Spleen (tissue), 11 donors: ENCODE results near the gene IRF2BP2. TPM values are rescaled to one million over a fixed set of nuclear protein-coding genes. Genes with fewer than 3 reads are reported as not detected.

Source experiments
- DNase-seq: peaks from one replicate; pipeline ENCODE4 v3.0.0-alpha.2; 2020
- H3K27ac ChIP-seq, 8 donors: fragments of 200-600 bp; sonication (generic) in 7 of 8; 1 replicate in 4 of 8; 2 replicates in 4 of 8; pipeline versions ENCODE4 v1.5.0 to v1.8.0; 2016 to 2021; ENCODE audit warnings: inconsistent platforms in 4 of 8, mild to moderate bottlenecking in 4 of 8, moderate library complexity in 1 of 8
- H3K27me3 ChIP-seq, 7 donors: fragments of 200-600 bp; sonication (generic) in 6 of 7; replicated peaks in 1 of 7; 1 replicate in 4 of 7; 2 replicates in 3 of 7; pipeline versions ENCODE4 v1.5.0 to v1.8.0; 2016 to 2021; ENCODE audit warnings: inconsistent platforms in 3 of 7, mild to moderate bottlenecking in 1 of 7
- H3K36me3 ChIP-seq, 6 donors: fragments of 200-600 bp; sonication (generic) in 5 of 6; 1 replicate in 4 of 6; 2 replicates in 2 of 6; pipeline versions ENCODE4 v1.5.0 to v1.8.0; 2016 to 2021; ENCODE audit warnings: inconsistent platforms in 2 of 6
- H3K4me1 ChIP-seq, 6 donors: fragments of 200-600 bp; sonication (generic) in 5 of 6; 1 replicate in 3 of 6; 2 replicates in 3 of 6; pipeline versions ENCODE4 v1.5.0 to v1.8.0; 2016 to 2021; ENCODE audit warnings: inconsistent platforms in 3 of 6
- H3K4me3 ChIP-seq, 8 donors: fragments of 200-600 bp; sonication (generic) in 7 of 8; 1 replicate in 4 of 8; 2 replicates in 4 of 8; pipeline versions ENCODE4 v1.5.0 to v1.8.0; 2016 to 2021; ENCODE audit warnings: inconsistent platforms in 4 of 8, mild to moderate bottlenecking in 4 of 8, moderate library complexity in 2 of 8
- H3K9me3 ChIP-seq, 8 donors: fragments of 200-600 bp; sonication (generic) in 7 of 8; 1 replicate in 4 of 8; 2 replicates in 4 of 8; pipeline versions ENCODE4 v1.5.0 to v1.8.0; 2016 to 2021; ENCODE audit warnings: inconsistent platforms in 4 of 8
- POLR2A ChIP-seq, 3 donors: fragments of 450-650 bp; IDR thresholded peaks; one replicate each; pipeline ENCODE4 v1.5.1; 2017; ENCODE audit warnings: antibody characterized with exemption in 3 of 3, mild to moderate bottlenecking in 1 of 3
- POLR2AphosphoS5 ChIP-seq, 3 donors: sonication (generic); formaldehyde crosslinking; IDR thresholded peaks; one replicate each; pipeline ENCODE4 v1.5.1; 2017; ENCODE audit warnings: antibody characterized with exemption in 3 of 3
- WGBS, 5 donors: extraction: QIAGEN DNeasy Blood & Tissue Kit in 3 of 5; methylation state at CpG; one replicate each; pipeline versions ENCODE4 v1.1.5 to v1.1.7; 2013 to 2018; 5-methylcytosine and 5-hydroxymethylcytosine counted together
- intact Hi-C: fragments of 100-400 bp; cut with DNase I; formaldehyde crosslinking; loops from one replicate; pipeline ENCODE4 v1.15.0; 2023; ENCODE audit warnings: low total_unique reads
- polyA plus RNA-seq, 3 donors: library from polyadenylated mRNA; stranded (reverse); fragments of 200-250 nt; gene quantifications; one replicate each; pipeline ENCODE4 v1.2.1, GENCODE V29; 2013
- total RNA-seq, 7 donors: library from RNA; depleted of rRNA in 3 of 7; stranded (reverse); fragments of >200 nt in 3 of 7; fragmentation: NEBNext Ultra II Directional in 4 of 7; extraction: Animal tissue kit (Norgen Biotek cat#: 25700) in 4 of 7; gene quantifications; one replicate each; pipeline versions ENCODE4 v1.1.0 to v1.2.1, GENCODE V29; 2016 to 2021
- TF ChIP-seq, protein P1 (sequence below), 11 experiments: fragments of 200-600 bp in 7 of 11; fragments of 450-650 bp in 4 of 11; sonication (generic) in 4 of 11; IDR thresholded peaks in 8 of 11; conservative IDR thresholded peaks in 3 of 11; 1 replicate in 7 of 11; 2 replicates in 4 of 11; pipeline versions ENCODE4 v1.4.0 to v1.8.0; 2016 to 2021; ENCODE audit warnings: antibody characterized with exemption in 11 of 11, inconsistent platforms in 4 of 11, mild to moderate bottlenecking in 1 of 11
- donor health status: healthy with polysubstance abuse.
- donor health status: DM: no; HTN: no; CAD: no; lungs with moderate emphysema.
- donor health status: DM: no; HTN: no; CAD: no.
- donor health status: Bipolar disorder and iron deficiency.
- donor health status: healthy.
- donor health status: DM: no; HTN: no; CAD: no.
- donor health status: DM: yes; HTN: yes; CAD: no.

The IRF2BP2 gene
- total and polyA plus RNA-seq, 10 donors = 39.1 to 109 (median 60.3) TPM

DNA sequence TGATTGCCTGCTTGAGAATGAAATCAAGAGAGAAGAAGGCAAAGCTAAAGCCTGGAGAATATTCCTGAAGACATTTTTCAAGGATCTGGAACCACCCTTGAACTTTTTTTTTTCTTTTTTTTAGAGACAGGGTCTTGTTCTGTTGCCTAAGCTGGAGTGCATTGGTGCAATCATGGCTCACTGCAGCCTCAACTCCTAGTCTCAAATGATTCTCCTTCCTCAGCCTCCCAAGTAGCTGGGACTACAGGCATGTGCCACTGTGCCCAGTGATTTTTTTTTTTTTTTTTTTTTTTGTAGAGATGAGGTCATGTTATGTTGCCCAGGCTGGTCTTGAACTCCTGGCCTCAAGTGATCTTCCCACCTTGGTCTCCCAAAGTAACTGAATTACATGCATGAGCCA lies 22.2 kb upstream of the IRF2BP2 start:
- no peaks in the 10 kb centered on the region for H3K4me1 ChIP-seq
- no peak overlapping the region for H3K4me3 ChIP-seq
- intact Hi-C loops = no loop called here
- no peak for TF ChIP-seq POLR2AphosphoS5 (IDR thresholded peaks at IDR 0.05)
- no peak for TF ChIP-seq POLR2A (IDR thresholded peaks at IDR 0.05)
- TF ChIP-seq, protein P1, sequence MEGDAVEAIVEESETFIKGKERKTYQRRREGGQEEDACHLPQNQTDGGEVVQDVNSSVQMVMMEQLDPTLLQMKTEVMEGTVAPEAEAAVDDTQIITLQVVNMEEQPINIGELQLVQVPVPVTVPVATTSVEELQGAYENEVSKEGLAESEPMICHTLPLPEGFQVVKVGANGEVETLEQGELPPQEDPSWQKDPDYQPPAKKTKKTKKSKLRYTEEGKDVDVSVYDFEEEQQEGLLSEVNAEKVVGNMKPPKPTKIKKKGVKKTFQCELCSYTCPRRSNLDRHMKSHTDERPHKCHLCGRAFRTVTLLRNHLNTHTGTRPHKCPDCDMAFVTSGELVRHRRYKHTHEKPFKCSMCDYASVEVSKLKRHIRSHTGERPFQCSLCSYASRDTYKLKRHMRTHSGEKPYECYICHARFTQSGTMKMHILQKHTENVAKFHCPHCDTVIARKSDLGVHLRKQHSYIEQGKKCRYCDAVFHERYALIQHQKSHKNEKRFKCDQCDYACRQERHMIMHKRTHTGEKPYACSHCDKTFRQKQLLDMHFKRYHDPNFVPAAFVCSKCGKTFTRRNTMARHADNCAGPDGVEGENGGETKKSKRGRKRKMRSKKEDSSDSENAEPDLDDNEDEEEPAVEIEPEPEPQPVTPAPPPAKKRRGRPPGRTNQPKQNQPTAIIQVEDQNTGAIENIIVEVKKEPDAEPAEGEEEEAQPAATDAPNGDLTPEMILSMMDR (IDR thresholded peaks at IDR 0.05 in 8 of 11, conservative IDR thresholded peaks at IDR 0.05 in 3 of 11) = no peak
- H3K27me3 ChIP-seq = no peaks in the 10 kb centered on the region
- H3K36me3 ChIP-seq = no peaks in the 10 kb centered on the region
- no peak overlapping the region for H3K27ac ChIP-seq
- DNase-seq = no peak
- H3K9me3 ChIP-seq = no peaks in the 10 kb centered on the region

DNA sequence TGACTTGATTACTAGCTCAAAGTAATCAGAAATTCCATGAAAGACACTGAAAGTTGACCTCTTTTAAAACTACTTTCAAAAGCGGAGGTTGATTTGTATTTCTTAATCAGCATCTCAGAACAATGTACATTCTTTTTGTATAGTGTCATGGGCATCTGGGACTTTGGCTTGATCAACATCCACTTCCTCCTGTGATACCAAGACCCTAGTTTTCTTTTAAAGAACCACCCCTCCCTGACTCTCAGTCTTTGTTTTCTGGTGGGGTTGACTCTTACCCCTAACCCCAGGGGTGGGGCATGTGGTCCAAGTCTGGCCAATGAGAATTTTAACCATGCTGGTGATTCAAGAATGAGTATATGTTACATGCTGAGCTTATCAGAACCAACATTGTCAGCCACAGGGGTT lies 21.7 kb upstream of the IRF2BP2 start:
- DNase-seq = no peak

DNA sequence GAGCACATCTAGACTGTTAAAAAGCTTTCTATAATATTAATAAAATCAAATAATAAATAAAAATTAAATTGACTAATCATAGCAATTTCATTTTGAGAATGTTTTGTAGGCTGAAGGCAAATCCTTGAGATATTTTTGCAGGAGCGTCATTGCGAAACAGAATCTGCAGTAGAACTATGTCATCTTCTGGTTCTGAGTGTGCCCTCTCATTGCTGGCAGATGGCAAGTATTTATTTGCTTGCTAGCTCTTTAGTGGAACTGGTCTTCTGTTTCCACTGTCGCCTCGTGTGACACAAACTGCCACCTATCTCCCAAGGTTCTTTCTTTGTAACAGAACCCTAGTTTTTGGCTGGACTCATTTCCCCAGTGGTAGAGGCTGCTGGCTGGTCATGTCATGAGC lies 19.0 kb upstream of the IRF2BP2 start:
- TF ChIP-seq, protein P1 (IDR thresholded peaks at IDR 0.05 in 8 of 11, conservative IDR thresholded peaks at IDR 0.05 in 3 of 11) = no peak
- TF ChIP-seq POLR2AphosphoS5 (IDR thresholded peaks at IDR 0.05) (no peak), POLR2A (IDR thresholded peaks at IDR 0.05) (no peak)
- H3K27ac ChIP-seq = no peak overlapping the region
- H3K36me3 ChIP-seq = no peaks in the 10 kb centered on the region
- H3K4me3 ChIP-seq = no peak overlapping the region
- H3K27me3 ChIP-seq = no peaks in the 10 kb centered on the region
- peaks cover 0 to 10% (median 6%) of the 10 kb centered on the region in 6 donors for H3K4me1 ChIP-seq
- no peak for DNase-seq
- intact Hi-C loops = no loop called here
- WGBS, 5 donors = 75 to 84% (median 79%) methylated on average over 4 of the region's 4 CpGs
- H3K9me3 ChIP-seq = no peaks in the 10 kb centered on the region

More for the DNA sequence above, 21.7 kb upstream of the IRF2BP2 start:
- 68 to 80% (median 78%) methylated on average over 1 of the region's 1 CpG for WGBS, 5 donors
- Histone ChIP-seq H3K27ac (no peak overlapping the region), H3K4me1 (no peaks in the 10 kb centered on the region), H3K27me3 (no peaks in the 10 kb centered on the region), H3K9me3 (no peaks in the 10 kb centered on the region), H3K4me3 (no peak overlapping the region), H3K36me3 (no peaks in the 10 kb centered on the region)
- TF ChIP-seq POLR2AphosphoS5 (IDR thresholded peaks at IDR 0.05) (no peak), POLR2A (IDR thresholded peaks at IDR 0.05) (no peak)
- TF ChIP-seq, protein P1 (IDR thresholded peaks at IDR 0.05 in 8 of 11, conservative IDR thresholded peaks at IDR 0.05 in 3 of 11) = no peak
- intact Hi-C loops = no loop called here

DNA sequence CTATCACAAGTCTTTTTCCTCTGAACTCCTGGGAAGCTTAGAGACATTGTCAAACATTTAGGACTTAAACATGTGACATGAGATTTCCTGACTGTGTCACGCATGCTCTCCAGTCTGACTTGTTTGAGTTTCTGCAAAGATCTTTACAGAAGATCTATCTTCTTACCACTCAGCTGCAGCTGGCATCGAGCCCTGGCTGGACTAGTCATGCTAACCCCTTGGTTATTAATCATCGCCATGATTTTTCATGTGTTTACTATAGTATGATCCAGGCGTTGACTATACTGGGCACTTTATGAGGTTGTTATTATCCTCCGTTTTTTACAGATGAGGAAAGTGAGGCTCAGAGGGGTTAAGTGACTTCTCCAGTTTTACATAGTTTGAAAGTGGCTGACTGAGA lies 18.1 kb upstream of the IRF2BP2 start:
- DNase-seq = no peak

More for the DNA sequence above, 18.1 kb upstream of the IRF2BP2 start:
- intact Hi-C loops = no loop called here
- H3K4me3 ChIP-seq = no peak overlapping the region
- H3K27ac ChIP-seq = no peak overlapping the region
- TF ChIP-seq, protein P1 (IDR thresholded peaks at IDR 0.05 in 8 of 11, conservative IDR thresholded peaks at IDR 0.05 in 3 of 11) = no peak
- no peak for TF ChIP-seq POLR2AphosphoS5 (IDR thresholded peaks at IDR 0.05)
- no peak for TF ChIP-seq POLR2A (IDR thresholded peaks at IDR 0.05)
- H3K9me3 ChIP-seq = no peaks in the 10 kb centered on the region
- peaks cover 0 to 12% (median 6%) of the 10 kb centered on the region in 6 donors for H3K4me1 ChIP-seq
- H3K27me3 ChIP-seq = no peaks in the 10 kb centered on the region
- H3K36me3 ChIP-seq = no peaks in the 10 kb centered on the region
- 68 to 83% (median 77%) methylated on average over 5 of the region's 5 CpGs for WGBS, 5 donors
